SK-N-SH (cell line): ENCODE measurements around the gene PLXNA4. TPM values are rescaled to one million over a fixed set of nuclear protein-coding genes. Genes with fewer than 3 reads are reported as not detected.

Experiments
- CTCF ChIA-PET: fragments of 300-600, 350-600 bp; formaldehyde crosslinking; extraction: SDS; loops from one replicate; lab custom pipeline; 2021; lab: Yijun Ruan, JAX
- POLR2A ChIA-PET: fragments of 350-600 bp; sonication (Branson Sonifier 250); formaldehyde crosslinking; extraction: SDS; loops from one replicate; lab custom pipeline; 2020; ENCODE audit warnings: antibody characterized with exemption, inconsistent platforms; lab: Yijun Ruan, JAX
- DNase-seq: peaks from one replicate; pipeline ENCODE4 v3.0.0; 2012
- H2AFZ ChIP-seq: fragments of 200-600 bp; sonication (generic); 2 replicates; pipeline ENCODE4 v1.8.1; 2016; ENCODE audit warnings: antibody characterized with exemption, mild to moderate bottlenecking, low read depth
- H3F3A ChIP-seq: fragments of 200-600 bp; sonication (generic); replicated peaks from 2 replicates; pipeline ENCODE3; 2016; ENCODE audit warnings: antibody characterized with exemption, mild to moderate bottlenecking; ENCODE audit not compliant: insufficient read depth
- H3K27ac ChIP-seq, 2 experiments: fragments of 200-500 bp in 1 of 2; fragments of 200-600 bp in 1 of 2; sonication (Bioruptor generic) in 1 of 2; sonication (generic), shearing (Covaris generic) in 1 of 2; 2 replicates each; pipeline versions ENCODE4 v1.5.1 to v1.6.1; 2014 to 2016; ENCODE audit warnings: low read depth in 2 of 2, inconsistent platforms in 1 of 2, low read length in 1 of 2, mild to moderate bottlenecking in 1 of 2, mixed read lengths in 1 of 2
- H3K27me3 ChIP-seq: fragments of 200-600 bp; sonication (generic), shearing (Covaris generic); 2 replicates; pipeline ENCODE4 v1.6.1; 2016; ENCODE audit warnings: mixed run types; ENCODE audit not compliant: insufficient read depth
- H3K36me3 ChIP-seq, 2 experiments: fragments of 200-500 bp in 1 of 2; fragments of 200-600 bp in 1 of 2; sonication (Bioruptor generic) in 1 of 2; sonication (generic) in 1 of 2; replicated peaks in 1 of 2; 2 replicates each; pipeline versions ENCODE3 to v1.5.1; 2014 to 2016; ENCODE audit warnings: low read length in 1 of 2, mild to moderate bottlenecking in 1 of 2; ENCODE audit not compliant: insufficient read depth in 2 of 2, control insufficient read depth in 1 of 2
- H3K4me1 ChIP-seq, 2 experiments: fragments of 200-500 bp in 1 of 2; fragments of 200-600 bp in 1 of 2; sonication (Bioruptor generic) in 1 of 2; sonication (generic), shearing (Covaris generic) in 1 of 2; 2 replicates each; pipeline versions ENCODE4 v1.5.1 to v1.6.1; 2014 to 2016; ENCODE audit warnings: low read depth in 1 of 2, low read length in 1 of 2, mixed run types in 1 of 2; ENCODE audit not compliant: insufficient read depth in 2 of 2, control insufficient read depth in 1 of 2
- H3K4me2 ChIP-seq: fragments of 200-600 bp; sonication (generic), shearing (Covaris generic); 2 replicates; pipeline ENCODE4 v1.6.1; 2017; ENCODE audit warnings: mixed run types
- H3K4me3 ChIP-seq, 2 experiments: fragments of 200-500 bp in 1 of 2; fragments of 200-600 bp in 1 of 2; sonication (Bioruptor generic) in 1 of 2; sonication (generic), shearing (Covaris generic) in 1 of 2; 2 replicates each; pipeline versions ENCODE4 v1.5.1 to v1.8.1; 2014 to 2016; ENCODE audit warnings: low read depth in 2 of 2, inconsistent platforms in 1 of 2, low read length in 1 of 2, mild to moderate bottlenecking in 1 of 2, mixed read lengths in 1 of 2, moderate library complexity in 1 of 2
- H3K79me2 ChIP-seq: fragments of 200-600 bp; sonication (generic); 2 replicates; pipeline ENCODE4 v1.8.1; 2017; ENCODE audit warnings: mild to moderate bottlenecking; ENCODE audit not compliant: insufficient read depth
- H3K9ac ChIP-seq: fragments of 200-600 bp; sonication (generic); 2 replicates; pipeline ENCODE4 v1.6.1; 2017; ENCODE audit warnings: mixed run types
- H3K9me2 ChIP-seq: fragments of 200-600 bp; sonication (generic); 2 replicates; pipeline ENCODE4 v1.6.1; 2017; ENCODE audit warnings: mixed run types
- H3K9me3 ChIP-seq: fragments of 200-600 bp; sonication (generic); 2 replicates; pipeline ENCODE4 v1.6.1; 2017; ENCODE audit warnings: mixed run types, mild to moderate bottlenecking, moderate library complexity
- H4K20me1 ChIP-seq: fragments of 200-600 bp; sonication (generic); 2 replicates; pipeline ENCODE4 v1.6.1; 2017; ENCODE audit warnings: mild to moderate bottlenecking, mixed run types; ENCODE audit not compliant: insufficient read depth
- ELF1 ChIP-seq: IDR thresholded peaks from 2 replicates; pipeline ENCODE4 v1.4.0; 2012
- FOSL2 ChIP-seq: IDR thresholded peaks from 2 replicates; pipeline ENCODE4 v1.4.0; 2012; ENCODE audit warnings: low read depth, mild to moderate bottlenecking, moderate library complexity, borderline replicate concordance
- FOXJ3 ChIP-seq: sonication (generic); formaldehyde crosslinking; IDR thresholded peaks from 2 replicates; pipeline ENCODE4 v1.5.1; 2020; ENCODE audit warnings: mild to moderate bottlenecking, missing genetic modification reagents
- FOXM1 ChIP-seq: IDR thresholded peaks from 2 replicates; pipeline ENCODE4 v1.4.0; 2012; ENCODE audit warnings: low read depth, mild to moderate bottlenecking
- GABPA ChIP-seq: IDR thresholded peaks from 2 replicates; pipeline ENCODE4 v1.4.0; 2012; ENCODE audit warnings: low read depth, mild to moderate bottlenecking
- JUND ChIP-seq: IDR thresholded peaks from 2 replicates; pipeline ENCODE4 v1.4.0; 2012
- MEF2A ChIP-seq: IDR thresholded peaks from 2 replicates; pipeline ENCODE4 v1.4.0; 2012; ENCODE audit warnings: low read depth, borderline replicate concordance
- MXI1 ChIP-seq: IDR thresholded peaks from 2 replicates; pipeline ENCODE4 v1.6.1; 2012; ENCODE audit warnings: mild to moderate bottlenecking, low read depth, low read length, improper control_type of control experiment
- NFIC ChIP-seq: IDR thresholded peaks from 2 replicates; pipeline ENCODE4 v1.4.0; 2012; ENCODE audit warnings: borderline replicate concordance
- NRF1 ChIP-seq: IDR thresholded peaks from 2 replicates; pipeline ENCODE4 v1.6.1; 2012; ENCODE audit warnings: low read depth, mild to moderate bottlenecking, low read length
- POLR2AphosphoS5 ChIP-seq: IDR thresholded peaks from 2 replicates; pipeline ENCODE4 v1.6.1; 2012; ENCODE audit warnings: low read depth, low read length
- RAD21 ChIP-seq: IDR thresholded peaks from 2 replicates; pipeline ENCODE4 v1.6.1; 2012; ENCODE audit warnings: mild to moderate bottlenecking, low read length
- RXRA ChIP-seq: IDR thresholded peaks from 2 replicates; pipeline ENCODE4 v1.4.0; 2012; ENCODE audit warnings: low read depth, mild to moderate bottlenecking, borderline replicate concordance
- SMC3 ChIP-seq: IDR thresholded peaks from 2 replicates; pipeline ENCODE4 v1.6.1; 2012; ENCODE audit warnings: low read depth, low read length, improper control_type of control experiment
- TCF12 ChIP-seq: IDR thresholded peaks from 2 replicates; pipeline ENCODE4 v1.4.0; 2012
- TEAD4 ChIP-seq: IDR thresholded peaks from 2 replicates; pipeline ENCODE4 v1.4.0; 2012; ENCODE audit warnings: mild to moderate bottlenecking, borderline replicate concordance; ENCODE audit not compliant: insufficient read depth
- WGBS: methylation state at CpG from one replicate; pipeline ENCODE4 v1.1.6; 2017; ENCODE audit warnings: low lambda C conversion rate; 5-methylcytosine and 5-hydroxymethylcytosine counted together
- polyA plus RNA-seq, 3 experiments: library from polyadenylated mRNA; depleted of rRNA; stranded (reverse); fragments of >200 nt; gene quantifications; 2 replicates each; pipeline ENCODE4 v1.2.3, GENCODE V29; 2012
- TF ChIP-seq, protein P1 (sequence below): fragments of 200-600 bp; sonication (generic); IDR thresholded peaks from 2 replicates; pipeline ENCODE4 v1.6.1; 2017; ENCODE audit warnings: antibody characterized with exemption, mild to moderate bottlenecking, moderate library complexity
- TF ChIP-seq, protein P2 (sequence below): IDR thresholded peaks from 2 replicates; pipeline ENCODE4; 2012
- TF ChIP-seq, protein P3 (sequence below): IDR thresholded peaks from 2 replicates; pipeline ENCODE4 v1.4.0; 2012; ENCODE audit warnings: low read depth
- TF ChIP-seq, protein P4 (sequence below): IDR thresholded peaks from 2 replicates; pipeline ENCODE4 v1.4.0; 2012; ENCODE audit warnings: low read depth, borderline replicate concordance

The PLXNA4 gene
- polyA plus RNA-seq, 1 of the 3 experiments (the other 2 are of a cell fraction): 2.4 TPM

DNA sequence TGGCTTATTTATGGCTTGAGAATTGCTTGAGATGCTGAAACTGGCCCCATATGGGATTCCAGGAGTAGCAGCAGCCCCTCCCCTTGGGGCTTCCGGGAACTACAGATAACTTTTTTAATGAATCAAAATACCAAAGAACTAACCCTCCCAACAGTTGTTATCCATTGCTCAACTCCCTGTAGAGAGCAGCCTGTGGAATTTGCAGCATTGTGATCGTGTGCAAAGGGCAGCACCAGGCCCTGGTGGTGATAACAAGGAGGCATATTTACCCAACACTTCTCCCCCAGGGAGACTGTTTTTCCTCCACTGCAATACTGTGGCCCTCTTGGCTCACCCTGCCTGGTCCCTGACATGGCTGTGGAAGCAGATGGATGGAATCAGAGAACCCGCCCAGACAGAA, 196.2 kb downstream of the PLXNA4 start:
- DNase-seq: no peak
- Histone ChIP-seq H4K20me1 (no peaks in the 10 kb centered on the region), H3K9me3 (no peaks in the 10 kb centered on the region), H3K27me3 (no peaks in the 10 kb centered on the region), H3K4me3 (no peak overlapping the region), H3K27ac (no peak overlapping the region), H3K9ac (no peak overlapping the region), H3K4me2 (no peak overlapping the region), H2AFZ (no peak overlapping the region), H3K36me3 (no peaks in the 10 kb centered on the region), H3K79me2 (no peaks in the 10 kb centered on the region), H3K4me1 (peaks cover 0 to 46% of the 10 kb centered on the region in 2 experiments; a peak in 2 of 4 replicates), H3F3A (no peaks in the 10 kb centered on the region), H3K9me2 (no peaks in the 10 kb centered on the region)
- POLR2A ChIA-PET: no interaction called here
- CTCF ChIA-PET: no interaction called here
- TF ChIP-seq RAD21 (0 out of 2 replicates have a peak, but pooled peaks have one; percentile 4), NFIC (no peak), RXRA (no peak), POLR2AphosphoS5 (no peak), ELF1 (no peak)
- TF ChIP-seq, protein P1, sequence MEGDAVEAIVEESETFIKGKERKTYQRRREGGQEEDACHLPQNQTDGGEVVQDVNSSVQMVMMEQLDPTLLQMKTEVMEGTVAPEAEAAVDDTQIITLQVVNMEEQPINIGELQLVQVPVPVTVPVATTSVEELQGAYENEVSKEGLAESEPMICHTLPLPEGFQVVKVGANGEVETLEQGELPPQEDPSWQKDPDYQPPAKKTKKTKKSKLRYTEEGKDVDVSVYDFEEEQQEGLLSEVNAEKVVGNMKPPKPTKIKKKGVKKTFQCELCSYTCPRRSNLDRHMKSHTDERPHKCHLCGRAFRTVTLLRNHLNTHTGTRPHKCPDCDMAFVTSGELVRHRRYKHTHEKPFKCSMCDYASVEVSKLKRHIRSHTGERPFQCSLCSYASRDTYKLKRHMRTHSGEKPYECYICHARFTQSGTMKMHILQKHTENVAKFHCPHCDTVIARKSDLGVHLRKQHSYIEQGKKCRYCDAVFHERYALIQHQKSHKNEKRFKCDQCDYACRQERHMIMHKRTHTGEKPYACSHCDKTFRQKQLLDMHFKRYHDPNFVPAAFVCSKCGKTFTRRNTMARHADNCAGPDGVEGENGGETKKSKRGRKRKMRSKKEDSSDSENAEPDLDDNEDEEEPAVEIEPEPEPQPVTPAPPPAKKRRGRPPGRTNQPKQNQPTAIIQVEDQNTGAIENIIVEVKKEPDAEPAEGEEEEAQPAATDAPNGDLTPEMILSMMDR: no peak
- TF ChIP-seq, protein P2, sequence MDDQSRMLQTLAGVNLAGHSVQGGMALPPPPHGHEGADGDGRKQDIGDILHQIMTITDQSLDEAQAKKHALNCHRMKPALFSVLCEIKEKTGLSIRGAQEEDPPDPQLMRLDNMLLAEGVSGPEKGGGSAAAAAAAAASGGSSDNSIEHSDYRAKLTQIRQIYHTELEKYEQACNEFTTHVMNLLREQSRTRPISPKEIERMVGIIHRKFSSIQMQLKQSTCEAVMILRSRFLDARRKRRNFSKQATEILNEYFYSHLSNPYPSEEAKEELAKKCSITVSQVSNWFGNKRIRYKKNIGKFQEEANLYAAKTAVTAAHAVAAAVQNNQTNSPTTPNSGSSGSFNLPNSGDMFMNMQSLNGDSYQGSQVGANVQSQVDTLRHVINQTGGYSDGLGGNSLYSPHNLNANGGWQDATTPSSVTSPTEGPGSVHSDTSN: no peak
- 73% methylated on average over 3 of the region's 3 CpGs for WGBS

DNA sequence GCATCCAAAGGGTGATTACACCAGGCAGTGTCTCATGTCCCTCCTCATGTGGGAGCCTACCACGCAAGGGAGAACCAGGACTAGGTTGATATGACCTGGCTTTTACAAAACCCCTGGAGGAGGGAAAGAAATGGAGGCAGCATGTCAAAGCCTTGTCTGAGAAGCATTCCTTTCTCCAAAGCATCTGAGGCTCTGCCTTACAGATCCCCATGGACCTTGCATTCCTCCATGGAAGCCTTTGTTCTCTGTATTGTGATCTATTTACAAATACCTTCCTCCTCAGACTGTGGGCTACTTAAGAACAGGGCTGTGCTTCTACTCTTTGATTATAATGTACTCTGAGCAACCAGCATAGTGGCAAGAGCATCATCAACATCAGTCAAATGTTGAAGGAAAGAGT, 197.0 kb downstream of the PLXNA4 start:
- H2AFZ ChIP-seq: no peak overlapping the region
- TF ChIP-seq RAD21: no peak
- TF ChIP-seq, protein P2: no peak
- no peak for TF ChIP-seq MXI1
- TF ChIP-seq MEF2A: no peak
- no peak for TF ChIP-seq POLR2AphosphoS5
- TF ChIP-seq FOXM1: no peak
- no peak for TF ChIP-seq FOSL2
- TF ChIP-seq, protein P3, sequence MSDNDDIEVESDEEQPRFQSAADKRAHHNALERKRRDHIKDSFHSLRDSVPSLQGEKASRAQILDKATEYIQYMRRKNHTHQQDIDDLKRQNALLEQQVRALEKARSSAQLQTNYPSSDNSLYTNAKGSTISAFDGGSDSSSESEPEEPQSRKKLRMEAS: no peak
- TF ChIP-seq FOXJ3 (CRISPR knock-in tag): no peak
- TF ChIP-seq, protein P4, sequence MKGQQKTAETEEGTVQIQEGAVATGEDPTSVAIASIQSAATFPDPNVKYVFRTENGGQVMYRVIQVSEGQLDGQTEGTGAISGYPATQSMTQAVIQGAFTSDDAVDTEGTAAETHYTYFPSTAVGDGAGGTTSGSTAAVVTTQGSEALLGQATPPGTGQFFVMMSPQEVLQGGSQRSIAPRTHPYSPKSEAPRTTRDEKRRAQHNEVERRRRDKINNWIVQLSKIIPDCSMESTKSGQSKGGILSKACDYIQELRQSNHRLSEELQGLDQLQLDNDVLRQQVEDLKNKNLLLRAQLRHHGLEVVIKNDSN: no peak
- TF ChIP-seq TCF12: no peak
- no peak for TF ChIP-seq TEAD4
- TF ChIP-seq SMC3: no peak
- no peak for TF ChIP-seq JUND
- TF ChIP-seq GABPA: no peak
- TF ChIP-seq NRF1: no peak
- no peaks in the 10 kb centered on the region for H3K9me2 ChIP-seq
- H3K9ac ChIP-seq: no peak overlapping the region
- no peaks in the 10 kb centered on the region for H3K9me3 ChIP-seq
- POLR2A ChIA-PET: no interaction called here
- H3K4me1 ChIP-seq: peaks cover 0 to 43% of the 10 kb centered on the region in 2 experiments; a peak in 2 of 4 replicates
- no peak overlapping the region for H3K4me2 ChIP-seq
- H3K27me3 ChIP-seq: no peaks in the 10 kb centered on the region
- no peaks in the 10 kb centered on the region for H3F3A ChIP-seq
- 45% methylated on average over 1 of the region's 1 CpG for WGBS
- no peak overlapping the region for H3K4me3 ChIP-seq
- H3K79me2 ChIP-seq: no peaks in the 10 kb centered on the region
- CTCF ChIA-PET: no interaction called here
- no peak for DNase-seq
- no peaks in the 10 kb centered on the region for H3K36me3 ChIP-seq
- no peak overlapping the region for H3K27ac ChIP-seq
- no peaks in the 10 kb centered on the region for H4K20me1 ChIP-seq
